ENCODE data around the gene ZNF770. TPM values are rescaled to one million over a fixed set of nuclear protein-coding genes. Genes with fewer than 3 reads are reported as not detected.

The ZNF770 gene
- total and polyA plus RNA-seq, 2 experiments from 2014 or later: 130 to 565 TPM

- no peaks in the 10 kb centered on the region for H3K36me3 ChIP-seq (ENCODE audit: insufficient read depth)
- no peaks in the 10 kb centered on the region for H3K9me2 ChIP-seq (ENCODE audit: insufficient read depth)
- H3K4me3 ChIP-seq: no peak overlapping the region
- ATAC-seq (no peak), DNase-seq (ENCODE audit: low spot score) (no peak)
- Mint-ChIP-seq H3K27ac (no peak overlapping the region), H3K9me3 (peaks cover 2% of the 10 kb centered on the region; the same call in 1 of the 3 replicates), H3K4me1 (peaks cover 32% of the 10 kb centered on the region), H3K4me3 (no peak overlapping the region), H3K27me3 (ENCODE audit: insufficient read depth, low read depth, poor library complexity) (peaks cover 7% of the 10 kb centered on the region), H3K36me3 (ENCODE audit: low read depth) (no peaks in the 10 kb centered on the region)
- peak overlapping the region; percentile 45; the same call in 1 of the 2 replicates for H2AFZ ChIP-seq
- H4K20me1 ChIP-seq (replicated peaks; ENCODE audit: insufficient read depth): no peaks in the 10 kb centered on the region
- H3K27ac ChIP-seq (ENCODE audit: low read depth): no peak overlapping the region; the same call in 1 of the 2 replicates
- 0 out of 2 replicates have a peak, but pooled peaks cover 4% of the 10 kb centered on the region for H3F3A ChIP-seq (replicated peaks; ENCODE audit: low read depth)
- peaks cover 27% of the 10 kb centered on the region for H3K4me1 ChIP-seq (ENCODE audit: insufficient read depth)
- no peak overlapping the region for H3K4me2 ChIP-seq
- no peaks in the 10 kb centered on the region for H3K27me3 ChIP-seq (ENCODE audit: insufficient read depth)
- H3K79me2 ChIP-seq (replicated peaks; ENCODE audit: insufficient read depth): peaks cover under 1% of the 10 kb centered on the region; the same call in 1 of the 2 replicates
- TF ChIP-seq REST (IDR thresholded peaks at IDR 0.05; ENCODE audit: unreplicated experiment): no peak
Measured at GRCh38 chr15:34993412-34993811, 5.3 kb upstream of the ZNF770 start.

DNA sequence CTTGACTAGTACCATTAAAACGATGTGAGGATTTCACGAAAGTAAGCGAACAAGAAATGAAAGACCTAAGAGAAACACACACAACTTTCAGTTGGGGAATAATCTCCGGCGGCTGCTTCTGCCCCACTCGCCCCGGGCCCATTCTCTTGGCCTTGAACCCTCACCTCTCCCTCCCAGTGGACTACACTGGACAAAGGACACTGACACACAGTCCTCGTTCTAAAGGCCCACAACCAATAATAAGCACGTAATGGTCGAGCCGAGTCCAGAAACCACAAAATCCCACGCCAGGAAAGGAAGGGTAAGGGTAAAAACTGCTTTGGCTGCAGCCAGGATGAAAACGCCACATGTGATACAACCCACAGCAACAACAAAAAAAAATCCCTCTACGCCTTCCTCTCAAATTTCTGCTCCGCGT lies 469 bp downstream of the ZNF770 start:
- Histone ChIP-seq H3K27me3 (ENCODE audit: insufficient read depth) (no peaks in the 10 kb centered on the region), H3K36me3 (ENCODE audit: insufficient read depth) (peaks cover 14% of the 10 kb centered on the region), H3K9me2 (ENCODE audit: insufficient read depth) (no peaks in the 10 kb centered on the region), H3K4me1 (ENCODE audit: insufficient read depth) (peaks cover 36% of the 10 kb centered on the region), H3F3A (replicated peaks; ENCODE audit: low read depth) (no peaks in the 10 kb centered on the region), H3K4me2 (peak overlapping the region; percentile 87), H3K79me2 (replicated peaks; ENCODE audit: insufficient read depth) (peaks cover 59% of the 10 kb centered on the region), H2AFZ (peak overlapping the region; percentile 78; the same call in 1 of the 2 replicates), H4K20me1 (replicated peaks; ENCODE audit: insufficient read depth) (peaks cover 7% of the 10 kb centered on the region), H3K4me3 (peak overlapping the region; percentile 91), H3K27ac (ENCODE audit: low read depth) (peak overlapping the region; percentile 92)
- H3K27me3 Mint-ChIP-seq (ENCODE audit: insufficient read depth, low read depth, poor library complexity): peaks cover 10% of the 10 kb centered on the region
- no peak for TF ChIP-seq ZNF114 (CRISPR knock-in tag; IDR thresholded peaks at IDR 0.05)
- TF ChIP-seq, protein P1, sequence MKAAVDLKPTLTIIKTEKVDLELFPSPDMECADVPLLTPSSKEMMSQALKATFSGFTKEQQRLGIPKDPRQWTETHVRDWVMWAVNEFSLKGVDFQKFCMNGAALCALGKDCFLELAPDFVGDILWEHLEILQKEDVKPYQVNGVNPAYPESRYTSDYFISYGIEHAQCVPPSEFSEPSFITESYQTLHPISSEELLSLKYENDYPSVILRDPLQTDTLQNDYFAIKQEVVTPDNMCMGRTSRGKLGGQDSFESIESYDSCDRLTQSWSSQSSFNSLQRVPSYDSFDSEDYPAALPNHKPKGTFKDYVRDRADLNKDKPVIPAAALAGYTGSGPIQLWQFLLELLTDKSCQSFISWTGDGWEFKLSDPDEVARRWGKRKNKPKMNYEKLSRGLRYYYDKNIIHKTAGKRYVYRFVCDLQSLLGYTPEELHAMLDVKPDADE (IDR thresholded peaks at IDR 0.05): no peak
- TF ChIP-seq ZNF462 (CRISPR knock-in tag; IDR thresholded peaks at IDR 0.05): no peak
- no peak for TF ChIP-seq JUNB (IDR thresholded peaks at IDR 0.05; ENCODE audit: unreplicated experiment)
- TF ChIP-seq NANOG (IDR thresholded peaks at IDR 0.05; ENCODE audit: borderline replicate concordance): no peak
- TF ChIP-seq STAT1 (IDR thresholded peaks at IDR 0.05; ENCODE audit: unreplicated experiment): no peak
- no peak for TF ChIP-seq CTCF (conservative IDR thresholded peaks at IDR 0.05; ENCODE audit: low read depth in 2 of 2)
- H3K27ac Mint-ChIP-seq: peak overlapping the region; percentile 98
- H3K36me3 Mint-ChIP-seq (ENCODE audit: low read depth): peaks cover 42% of the 10 kb centered on the region
- no peaks in the 10 kb centered on the region for H3K9me3 Mint-ChIP-seq
- peaks cover 33% of the 10 kb centered on the region for H3K4me1 Mint-ChIP-seq
- ATAC-seq: no peak
- peak overlapping the region; percentile 98 for H3K4me3 Mint-ChIP-seq
- DNase-seq (ENCODE audit: low spot score): no peak
